Mammary epithelial cell (primary cell): ENCODE data around the gene PLPPR3.

Source experiments
- EZH2 ChIP-seq: IDR thresholded peaks from 2 replicates; pipeline ENCODE4 v1.6.1; 2012; ENCODE audit warnings: low read length, inconsistent platforms, borderline replicate concordance
- TF ChIP-seq, protein P1 (sequence below), 2 donors: IDR thresholded peaks in 1 of 2; conservative IDR thresholded peaks in 1 of 2; 2 replicates each; pipeline ENCODE4 v1.5.1; 2011 to 2012; ENCODE audit warnings: inconsistent platforms in 2 of 2, low read length in 2 of 2, mild to moderate bottlenecking in 2 of 2, control low read depth in 1 of 2, low read depth in 1 of 2; ENCODE audit not compliant: insufficient read depth in 1 of 2; ENCODE audit errors: extremely low read depth in 1 of 2

DNA sequence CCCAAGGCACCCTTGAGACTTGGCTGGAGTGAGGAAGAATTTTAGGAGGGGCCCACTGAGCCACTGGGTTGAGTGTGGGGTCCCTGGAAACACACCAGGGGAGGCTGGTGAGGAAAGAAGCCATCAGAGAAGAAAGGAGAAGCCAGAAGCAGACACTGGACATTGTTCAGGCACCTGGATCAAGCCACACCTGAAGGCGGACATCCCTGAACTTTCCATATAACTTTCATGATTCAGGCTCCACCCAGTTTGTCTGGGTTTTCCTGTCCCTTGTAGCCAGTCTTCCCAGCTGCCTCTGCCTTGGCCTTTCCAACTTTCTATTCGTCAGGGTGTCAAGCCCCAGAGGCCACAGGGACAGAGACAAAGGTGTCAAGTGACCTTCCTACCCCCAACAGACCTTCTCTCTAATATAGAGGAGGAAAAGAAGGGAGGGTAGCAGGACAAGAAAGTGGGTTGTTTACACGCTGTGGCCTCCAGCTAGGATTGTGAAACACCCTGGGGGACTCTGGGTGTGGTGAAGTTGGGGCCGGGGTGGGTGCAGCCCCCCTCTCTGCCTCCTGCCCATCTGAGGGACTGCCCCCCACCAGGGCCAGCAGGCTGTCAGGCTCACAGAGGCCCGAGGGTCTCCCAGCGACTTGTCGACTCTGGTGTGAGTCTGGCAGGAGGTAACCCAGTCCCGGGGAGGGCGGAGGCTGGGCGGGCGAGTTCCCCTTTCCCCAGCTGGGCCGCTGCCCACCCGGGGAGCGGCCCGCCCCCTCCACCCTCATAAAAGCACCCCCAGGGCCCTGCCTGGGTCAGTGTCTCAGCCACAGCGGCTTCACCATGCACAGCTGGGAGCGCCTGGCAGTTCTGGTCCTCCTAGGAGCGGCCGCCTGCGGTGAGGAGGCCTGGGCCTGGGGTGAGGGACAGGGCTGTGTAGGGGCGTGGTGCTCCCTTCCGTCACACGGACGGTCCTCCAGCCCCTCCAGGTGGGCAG lies 37.4 kb upstream of the PLPPR3 start, which contains the start of gene CFD:
- TF ChIP-seq, protein P1, sequence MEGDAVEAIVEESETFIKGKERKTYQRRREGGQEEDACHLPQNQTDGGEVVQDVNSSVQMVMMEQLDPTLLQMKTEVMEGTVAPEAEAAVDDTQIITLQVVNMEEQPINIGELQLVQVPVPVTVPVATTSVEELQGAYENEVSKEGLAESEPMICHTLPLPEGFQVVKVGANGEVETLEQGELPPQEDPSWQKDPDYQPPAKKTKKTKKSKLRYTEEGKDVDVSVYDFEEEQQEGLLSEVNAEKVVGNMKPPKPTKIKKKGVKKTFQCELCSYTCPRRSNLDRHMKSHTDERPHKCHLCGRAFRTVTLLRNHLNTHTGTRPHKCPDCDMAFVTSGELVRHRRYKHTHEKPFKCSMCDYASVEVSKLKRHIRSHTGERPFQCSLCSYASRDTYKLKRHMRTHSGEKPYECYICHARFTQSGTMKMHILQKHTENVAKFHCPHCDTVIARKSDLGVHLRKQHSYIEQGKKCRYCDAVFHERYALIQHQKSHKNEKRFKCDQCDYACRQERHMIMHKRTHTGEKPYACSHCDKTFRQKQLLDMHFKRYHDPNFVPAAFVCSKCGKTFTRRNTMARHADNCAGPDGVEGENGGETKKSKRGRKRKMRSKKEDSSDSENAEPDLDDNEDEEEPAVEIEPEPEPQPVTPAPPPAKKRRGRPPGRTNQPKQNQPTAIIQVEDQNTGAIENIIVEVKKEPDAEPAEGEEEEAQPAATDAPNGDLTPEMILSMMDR (conservative IDR thresholded peaks at IDR 0.05 in 1 of 2, IDR thresholded peaks at IDR 0.05 in 1 of 2; ENCODE audit: extremely low read depth in 1 of 2, insufficient read depth in 1 of 2, low read depth in 1 of 2, low read length in 2 of 2) = no peak
- TF ChIP-seq EZH2 = no peak
